ENCODE results near the gene WDFY3. TPM values are rescaled to one million over a fixed set of nuclear protein-coding genes. Genes with fewer than 3 reads are reported as not detected.

The WDFY3 gene
- total and polyA plus RNA-seq, 9 of the 15 experiments (the other 6 are each of a cell fraction or from before 2014, with no cell fraction given): 0.58 to 13.5 (median 9.4) TPM

- no peaks in the 10 kb centered on the region for H3K79me2 ChIP-seq (ENCODE audit: control insufficient read depth, insufficient read depth, low read length)
- CTCF ChIA-PET (ENCODE audit: low intra/inter-chr PET ratio): no interaction called here
- FAIRE-seq (no peak), ATAC-seq (no peak), DNase-seq (ENCODE audit: extremely low read depth in 1 of 4, low spot score in 3 of 4) (no peak)
- H3K27ac ChIP-seq (ENCODE audit: extremely low read depth, low read depth, low read length): no peak overlapping the region
- no peaks in the 10 kb centered on the region for H3K9me1 ChIP-seq (ENCODE audit: control insufficient read depth, insufficient read depth, low read length)
- intact Hi-C loops (cut with micrococcal nuclease): no loop called here
- no peaks in the 10 kb centered on the region for H3K36me3 ChIP-seq (ENCODE audit: control insufficient read depth, insufficient read depth, low read length)
- no peak overlapping the region for H3K4me2 ChIP-seq (ENCODE audit: insufficient read depth, low read length)
- TF ChIP-seq TRIM28 (IDR thresholded peaks at IDR 0.05): no peak
- TF ChIP-seq SIN3B (IDR thresholded peaks at IDR 0.05; ENCODE audit: low read depth): no peak
- TF ChIP-seq IFI16 (CRISPR knock-in tag; IDR thresholded peaks at IDR 0.05): no peak
- H2AFZ ChIP-seq (ENCODE audit: low read depth, low read length): no peak overlapping the region
- no peaks in the 10 kb centered on the region for H4K20me1 ChIP-seq (replicated peaks; ENCODE audit: control insufficient read depth, insufficient read depth, low read length)
- no peak overlapping the region for H3K9ac ChIP-seq (ENCODE audit: insufficient read depth in 1 of 2, low read depth in 2 of 2, low read length in 2 of 2)
- no peak overlapping the region for H3K4me3 ChIP-seq
- no peaks in the 10 kb centered on the region for H3K4me1 ChIP-seq (replicated peaks in 1 of 2; ENCODE audit: control insufficient read depth in 2 of 2, insufficient read depth in 2 of 2, low read length in 2 of 2)
- in situ Hi-C loops (cut with MboI): no loop called here
- H3K27me3 ChIP-seq (ENCODE audit: control insufficient read depth in 2 of 2, insufficient read depth in 2 of 2, low read length in 2 of 2): no peaks in the 10 kb centered on the region
- no peaks in the 10 kb centered on the region for H3K9me3 ChIP-seq (replicated peaks; ENCODE audit: control insufficient read depth, insufficient read depth, low read depth, low read length)
- no TSS peak for BruUV-seq (replicated peaks)
- POLR2A ChIA-PET: interaction anchor here (0.8 kb wide), 1 partner anchor 30 kb away, joined by 3 read pairs; no protein-coding TSS in a partner anchor
Observed at GRCh38 chr4:84915396-84915780, 51.1 kb downstream of the WDFY3 start.

- H2AFZ ChIP-seq (ENCODE audit: low read depth, low read length): no peak overlapping the region
- H3K9me1 ChIP-seq (ENCODE audit: control insufficient read depth, insufficient read depth, low read length): no peaks in the 10 kb centered on the region
- in situ Hi-C loops (cut with MboI) (no loop called here), intact Hi-C loops (cut with micrococcal nuclease) (no loop called here)
- DNase-seq (ENCODE audit: extremely low read depth in 1 of 4, low spot score in 3 of 4) (no peak), FAIRE-seq (no peak), ATAC-seq (no peak)
- no peak overlapping the region for H3K4me2 ChIP-seq (ENCODE audit: insufficient read depth, low read length)
- no peaks in the 10 kb centered on the region for H3K4me1 ChIP-seq (replicated peaks in 1 of 2; ENCODE audit: control insufficient read depth in 2 of 2, insufficient read depth in 2 of 2, low read length in 2 of 2)
- no TSS peak for BruUV-seq (replicated peaks)
- H3K27ac ChIP-seq (ENCODE audit: extremely low read depth, low read depth, low read length): no peak overlapping the region
- H3K9me3 ChIP-seq (replicated peaks; ENCODE audit: control insufficient read depth, insufficient read depth, low read depth, low read length): no peaks in the 10 kb centered on the region
- ChIA-PET POLR2A (interaction anchor here (0.8 kb wide), 1 partner anchor 31 kb away, joined by 3 read pairs; no protein-coding TSS in a partner anchor), CTCF (ENCODE audit: low intra/inter-chr PET ratio) (no interaction called here)
- H3K36me3 ChIP-seq (ENCODE audit: control insufficient read depth, insufficient read depth, low read length): no peaks in the 10 kb centered on the region
- no peak overlapping the region for H3K9ac ChIP-seq (ENCODE audit: insufficient read depth in 1 of 2, low read depth in 2 of 2, low read length in 2 of 2)
- WGBS (ENCODE audit: insufficient coverage, low coverage, missing lambda C conversion rate): 36% methylated on average over 2 of the region's 2 CpGs
- no peak overlapping the region for H3K4me3 ChIP-seq
- no peaks in the 10 kb centered on the region for H3K27me3 ChIP-seq (ENCODE audit: control insufficient read depth in 2 of 2, insufficient read depth in 2 of 2, low read length in 2 of 2)
- H3K79me2 ChIP-seq (ENCODE audit: control insufficient read depth, insufficient read depth, low read length): no peaks in the 10 kb centered on the region
- H4K20me1 ChIP-seq (replicated peaks; ENCODE audit: control insufficient read depth, insufficient read depth, low read length): no peaks in the 10 kb centered on the region
- TF ChIP-seq ELK1 (CRISPR knock-in tag; IDR thresholded peaks at IDR 0.05) (no peak), MCM2 (IDR thresholded peaks at IDR 0.05; ENCODE audit: low read depth) (no peak), TFAP4 (CRISPR knock-in tag; IDR thresholded peaks at IDR 0.05; ENCODE audit: borderline replicate concordance) (no peak), SNAPC5 (CRISPR knock-in tag; IDR thresholded peaks at IDR 0.05) (no peak), ZBTB7A (IDR thresholded peaks at IDR 0.05; ENCODE audit: borderline replicate concordance, control insufficient read depth, low read depth, low read length) (no peak), ZC3H8 (IDR thresholded peaks at IDR 0.05) (no peak), ZNF561 (CRISPR knock-in tag; conservative IDR thresholded peaks at IDR 0.05) (no peak)
Observed at GRCh38 chr4:84914686-84915395, 51.6 kb downstream of the WDFY3 start.
